ENCODE measurements around the gene SDK1. TPM values are rescaled to one million over a fixed set of nuclear protein-coding genes. Genes with fewer than 3 reads are reported as not detected.

SDK1 gene
- total and polyA plus RNA-seq, 2 of the 8 experiments (the other 6 are each of a cell fraction or from before 2014, with no cell fraction given) = 3.3 to 7.2 TPM

DNA sequence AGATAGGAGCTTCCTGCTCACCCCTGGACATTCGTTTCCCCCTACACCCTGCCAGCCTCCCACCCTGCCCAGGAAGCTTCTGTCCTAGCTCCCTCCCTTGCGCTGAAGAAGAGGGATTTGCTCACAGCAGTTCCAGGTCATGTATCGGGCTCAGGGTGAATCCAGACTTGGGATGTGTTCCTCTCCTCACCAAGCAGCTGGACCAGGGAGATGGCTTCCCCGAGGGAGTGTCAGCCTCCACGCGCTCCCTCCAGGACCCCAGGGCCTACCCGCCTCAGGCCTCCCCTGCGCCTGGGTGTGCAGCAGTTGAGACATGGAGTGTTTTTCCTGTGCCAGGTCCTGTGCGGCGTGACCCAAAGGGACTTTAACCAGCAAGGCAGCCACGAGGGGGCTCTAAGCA, 945.5 kb downstream of the SDK1 start:
- no peak overlapping the region for H3K4me2 ChIP-seq (ENCODE audit: insufficient read depth in 1 of 2, low read depth in 2 of 2, low read length in 2 of 2)
- no peaks in the 10 kb centered on the region; a peak in 1 of 8 replicates for H3K36me3 ChIP-seq (ENCODE audit: control insufficient read depth in 2 of 4, insufficient read depth in 4 of 4, low read length in 3 of 4)
- no peaks in the 10 kb centered on the region for H3K27me3 ChIP-seq (replicated peaks in 1 of 4; ENCODE audit: control insufficient read depth in 3 of 4, extremely low read depth in 1 of 4, insufficient read depth in 3 of 4, low read length in 3 of 4)
- no peak for FAIRE-seq
- H3K9me3 ChIP-seq (ENCODE audit: insufficient read depth in 2 of 2, low read depth in 1 of 2, low read length in 1 of 2) = peaks cover 0 to 6% of the 10 kb centered on the region in 2 experiments; a peak in 2 of 4 replicates
- ChIA-PET POLR2A (ENCODE audit: partially characterized antibody) (no interaction called here), CTCF (ENCODE audit: partially characterized antibody) (interaction anchor here (1.4 kb wide), 1 partner anchor 39 kb away, joined by 4 read pairs; no protein-coding TSS in a partner anchor)
- H4K5ac ChIP-seq (ENCODE audit: insufficient read length, low read depth, low read length) = no peak overlapping the region
- H3K4me1 ChIP-seq (replicated peaks in 1 of 4; ENCODE audit: control insufficient read depth in 3 of 4, insufficient read depth in 4 of 4, low read length in 3 of 4) = peaks cover 0 to 7% (median 0%) of the 10 kb centered on the region in 4 experiments; a peak in 4 of 7 replicates
- H3K79me1 ChIP-seq (ENCODE audit: low read depth, low read length) = no peaks in the 10 kb centered on the region
- H3K23ac ChIP-seq (ENCODE audit: insufficient read length) = no peak overlapping the region
- H4K20me1 ChIP-seq (replicated peaks in 1 of 2; ENCODE audit: control insufficient read depth in 1 of 2, insufficient read depth in 2 of 2, low read length in 2 of 2) = peaks cover 0 to 3% of the 10 kb centered on the region in 2 experiments
- no peak overlapping the region for H3K4me3 ChIP-seq (ENCODE audit: extremely low read depth in 1 of 4, insufficient read depth in 2 of 4, low read depth in 3 of 4, low read length in 4 of 4)
- no peak overlapping the region for H3K56ac ChIP-seq (replicated peaks; ENCODE audit: insufficient read length, low read depth, low read length)
- no peak for DNase-seq (ENCODE audit: low read depth in 1 of 2, low spot score in 2 of 2)
- H3K79me2 ChIP-seq (ENCODE audit: control insufficient read depth in 1 of 2, insufficient read depth in 2 of 2, low read length in 2 of 2) = no peaks in the 10 kb centered on the region
- no peak overlapping the region; the same call in 1 of the 2 replicates for H2AK5ac ChIP-seq (ENCODE audit: low read depth, low read length)
- no peak overlapping the region for H3K9ac ChIP-seq (replicated peaks in 1 of 4; ENCODE audit: extremely low read depth in 1 of 4, low read depth in 3 of 4, low read length in 3 of 4)
- no peak overlapping the region for H2AFZ ChIP-seq (ENCODE audit: low read length)
- H3K14ac ChIP-seq (ENCODE audit: insufficient read length) = no peak overlapping the region
- no peak overlapping the region for H2BK5ac ChIP-seq (ENCODE audit: low read depth, low read length)
- H2BK12ac ChIP-seq (ENCODE audit: low read depth, low read length) = no peak overlapping the region
- 92% methylated on average over 10 of the region's 11 CpGs; no CpG with 5 or more reads in 1 of the 2 experiments for WGBS, 2 experiments (ENCODE audit: extremely low coverage in 1 of 2, insufficient coverage in 1 of 2, insufficient read length in 1 of 2, insufficient replicate concordance in 2 of 2, low coverage in 1 of 2, low lambda C conversion rate in 2 of 2, missing lambda C conversion rate in 1 of 2)
- H2BK20ac ChIP-seq (ENCODE audit: low read length) = no peak overlapping the region
- no peak overlapping the region for H3K18ac ChIP-seq (ENCODE audit: extremely low read depth, low read length)
- H3K27ac ChIP-seq (ENCODE audit: low read depth, low read length) = no peak overlapping the region
- H2BK15ac ChIP-seq (ENCODE audit: low read length) = no peak overlapping the region
- H3K23me2 ChIP-seq (ENCODE audit: low read depth, low read length) = peaks cover 2% of the 10 kb centered on the region; the same call in 1 of the 2 replicates
- H3K4ac ChIP-seq (replicated peaks; ENCODE audit: insufficient read length, low read depth, low read length) = no peak overlapping the region
- H2BK120ac ChIP-seq (replicated peaks; ENCODE audit: low read depth, low read length) = no peak overlapping the region
- no peak overlapping the region for H4K8ac ChIP-seq (ENCODE audit: extremely low read depth, insufficient read depth, low read length)
- H4K91ac ChIP-seq (replicated peaks; ENCODE audit: insufficient read length, low read length) = no peak overlapping the region
- TF ChIP-seq RNF2 (IDR thresholded peaks at IDR 0.05; ENCODE audit: borderline replicate concordance, low read depth, low read length, missing control alignments, poor library complexity, severe bottlenecking) (no peak), SUZ12 (IDR thresholded peaks at IDR 0.05; ENCODE audit: low read length) (no peak), SRF (IDR thresholded peaks at IDR 0.05; ENCODE audit: low read depth, low read length) (no peak), BCL11A (IDR thresholded peaks at IDR 0.05; ENCODE audit: low read depth in 2 of 2, low read length in 2 of 2) (no peak), TAF7 (optimal IDR thresholded peaks at IDR 0.05; ENCODE audit: borderline replicate concordance, low read depth, low read length) (no peak), JUND (IDR thresholded peaks at IDR 0.05; ENCODE audit: low read length) (no peak), EP300 (IDR thresholded peaks at IDR 0.05; ENCODE audit: borderline replicate concordance in 1 of 2, low read depth in 2 of 2, low read length in 2 of 2) (no peak)
- TF ChIP-seq, protein P1, sequence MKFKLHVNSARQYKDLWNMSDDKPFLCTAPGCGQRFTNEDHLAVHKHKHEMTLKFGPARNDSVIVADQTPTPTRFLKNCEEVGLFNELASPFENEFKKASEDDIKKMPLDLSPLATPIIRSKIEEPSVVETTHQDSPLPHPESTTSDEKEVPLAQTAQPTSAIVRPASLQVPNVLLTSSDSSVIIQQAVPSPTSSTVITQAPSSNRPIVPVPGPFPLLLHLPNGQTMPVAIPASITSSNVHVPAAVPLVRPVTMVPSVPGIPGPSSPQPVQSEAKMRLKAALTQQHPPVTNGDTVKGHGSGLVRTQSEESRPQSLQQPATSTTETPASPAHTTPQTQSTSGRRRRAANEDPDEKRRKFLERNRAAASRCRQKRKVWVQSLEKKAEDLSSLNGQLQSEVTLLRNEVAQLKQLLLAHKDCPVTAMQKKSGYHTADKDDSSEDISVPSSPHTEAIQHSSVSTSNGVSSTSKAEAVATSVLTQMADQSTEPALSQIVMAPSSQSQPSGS (IDR thresholded peaks at IDR 0.05; ENCODE audit: low read length) = no peak
